HEK293 (cell line): ENCODE measurements around the gene PLS1.

ENCODE experiments used
- CTCF ChIA-PET: fragments of 350-600 bp; formaldehyde crosslinking; extraction: SDS; loops from one replicate; lab custom pipeline; 2021; ENCODE audit warnings: antibody characterized with exemption; lab: Yijun Ruan, JAX
- POLR2A ChIA-PET: fragments of 300-600 bp; formaldehyde crosslinking; extraction: SDS; loops from one replicate; lab custom pipeline; 2020; ENCODE audit warnings: antibody characterized with exemption, inconsistent platforms; lab: Yijun Ruan, JAX
- H3K27ac ChIP-seq: fragments of 200-500 bp; sonication (Bioruptor generic); 2 replicates; pipeline ENCODE4 v1.5.1; 2014; ENCODE audit warnings: low read depth, low read length, control low read depth, inconsistent platforms; ENCODE audit errors: extremely low read depth
- H3K36me3 ChIP-seq, 2 experiments: fragments of 200-500 bp in 1 of 2; sonication (Bioruptor generic) in 1 of 2; 1 replicate in 1 of 2; 2 replicates in 1 of 2; pipeline ENCODE4 v1.5.1; 2014 to 2017; ENCODE audit warnings: inconsistent platforms in 2 of 2, low read length in 2 of 2; ENCODE audit not compliant: control insufficient read depth in 2 of 2, insufficient read depth in 1 of 2
- H3K4me1 ChIP-seq: fragments of 200-500 bp; sonication (Bioruptor generic); 2 replicates; pipeline ENCODE4 v1.5.1; 2014; ENCODE audit warnings: mild to moderate bottlenecking, low read length, inconsistent platforms; ENCODE audit not compliant: control insufficient read depth, insufficient read depth
- H3K4me3 ChIP-seq: 2 replicates; pipeline ENCODE4 v1.5.1; 2011; ENCODE audit warnings: low read depth, mild to moderate bottlenecking, control low read depth, low read length, moderate library complexity
- H3K9me3 ChIP-seq: fragments of 200-500 bp; sonication (Bioruptor generic); 2 replicates; pipeline ENCODE4 v1.5.1; 2014; ENCODE audit warnings: low read depth, low read length, inconsistent platforms; ENCODE audit not compliant: control insufficient read depth, insufficient read depth
- ATF2 ChIP-seq: fragments of 450-650 bp; formaldehyde crosslinking; IDR thresholded peaks from 2 replicates; pipeline ENCODE4 v1.5.1; 2016; ENCODE audit warnings: missing biosample characterization, missing genetic modification characterization, low read depth
- OSR2 ChIP-seq: fragments of 450-650 bp; formaldehyde crosslinking; IDR thresholded peaks from 2 replicates; pipeline ENCODE4 v1.5.1; 2016; ENCODE audit warnings: missing biosample characterization, missing genetic modification characterization
- PBX3 ChIP-seq: sonication (generic); formaldehyde crosslinking; IDR thresholded peaks from 2 replicates; pipeline ENCODE4 v1.8.1; 2022; ENCODE audit warnings: mild to moderate bottlenecking, moderate library complexity, missing genetic modification reagents
- SP2 ChIP-seq: fragments of 450-650 bp; formaldehyde crosslinking; IDR thresholded peaks from 2 replicates; pipeline ENCODE4 v1.5.1; 2016; ENCODE audit warnings: missing biosample characterization, missing genetic modification characterization
- YY1 ChIP-seq: fragments of 450-650 bp; formaldehyde crosslinking; IDR thresholded peaks from 2 replicates; pipeline ENCODE4 v1.5.1; 2018; ENCODE audit warnings: missing biosample characterization, missing genetic modification characterization
- ZBTB20 ChIP-seq: fragments of 450-650 bp; formaldehyde crosslinking; IDR thresholded peaks from 2 replicates; pipeline ENCODE4 v1.5.1; 2016; ENCODE audit warnings: missing biosample characterization, missing genetic modification characterization
- ZBTB44 ChIP-seq: fragments of 450-650 bp; IDR thresholded peaks from 2 replicates; pipeline ENCODE4 v1.5.1; 2018; ENCODE audit warnings: missing biosample characterization, mild to moderate bottlenecking, missing genetic modification characterization
- ZEB2 ChIP-seq: fragments of 450-650 bp; formaldehyde crosslinking; IDR thresholded peaks from 2 replicates; pipeline ENCODE4 v1.5.1; 2016; ENCODE audit warnings: missing biosample characterization, missing genetic modification characterization
- ZIC2 ChIP-seq: fragments of 450-650 bp; formaldehyde crosslinking; IDR thresholded peaks from 2 replicates; pipeline ENCODE4 v1.5.1; 2016; ENCODE audit warnings: missing biosample characterization, missing genetic modification characterization
- ZNF174 ChIP-seq: fragments of 450-650 bp; formaldehyde crosslinking; IDR thresholded peaks from 2 replicates; pipeline ENCODE4 v1.5.0; 2017; ENCODE audit warnings: missing biosample characterization, mild to moderate bottlenecking, missing genetic modification characterization
- ZNF19 ChIP-seq: fragments of 450-650 bp; formaldehyde crosslinking; IDR thresholded peaks from 2 replicates; pipeline ENCODE4; 2016; ENCODE audit warnings: missing biosample characterization, missing genetic modification characterization, low read depth
- ZNF24 ChIP-seq: fragments of 450-650 bp; formaldehyde crosslinking; IDR thresholded peaks from 2 replicates; pipeline ENCODE4 v1.5.1; 2016; ENCODE audit warnings: missing biosample characterization, missing genetic modification characterization
- ZNF350 ChIP-seq: fragments of 450-650 bp; formaldehyde crosslinking; IDR thresholded peaks from 2 replicates; pipeline ENCODE4 v1.5.0; 2017; ENCODE audit warnings: missing biosample characterization, mild to moderate bottlenecking, missing genetic modification characterization
- ZNF404 ChIP-seq: fragments of 450-650 bp; formaldehyde crosslinking; IDR thresholded peaks from 2 replicates; pipeline ENCODE4 v1.5.1; 2017; ENCODE audit warnings: missing biosample characterization, missing genetic modification characterization
- ZNF488 ChIP-seq: fragments of 450-650 bp; formaldehyde crosslinking; IDR thresholded peaks from 2 replicates; pipeline ENCODE4 v1.5.1; 2016; ENCODE audit warnings: missing biosample characterization, missing genetic modification characterization
- ZNF501 ChIP-seq: fragments of 450-650 bp; formaldehyde crosslinking; IDR thresholded peaks from 2 replicates; pipeline ENCODE4 v1.5.1; 2016; ENCODE audit warnings: missing biosample characterization, missing genetic modification characterization
- ZNF560 ChIP-seq: fragments of 450-650 bp; formaldehyde crosslinking; IDR thresholded peaks from 2 replicates; pipeline ENCODE4 v1.5.1; 2017; ENCODE audit warnings: missing biosample characterization, missing genetic modification characterization, borderline replicate concordance
- ZNF624 ChIP-seq: fragments of 450-650 bp; formaldehyde crosslinking; IDR thresholded peaks from 2 replicates; pipeline ENCODE4 v1.5.1; 2017; ENCODE audit warnings: missing biosample characterization, missing genetic modification characterization
- ZNF791 ChIP-seq: fragments of 450-650 bp; formaldehyde crosslinking; IDR thresholded peaks from 2 replicates; pipeline ENCODE4 v1.5.1; 2016; ENCODE audit warnings: missing biosample characterization, missing genetic modification characterization
- TF ChIP-seq, protein P1 (sequence below): fragments of 450-650 bp; formaldehyde crosslinking; IDR thresholded peaks from 2 replicates; pipeline ENCODE4 v1.5.1; 2016; ENCODE audit warnings: missing biosample characterization, missing genetic modification characterization, borderline replicate concordance
- TF ChIP-seq, protein P2 (sequence below): fragments of 450-650 bp; formaldehyde crosslinking; IDR thresholded peaks from 2 replicates; pipeline ENCODE4; 2016; ENCODE audit warnings: missing biosample characterization, missing genetic modification characterization
- TF ChIP-seq, protein P3 (sequence below): fragments of 450-650 bp; formaldehyde crosslinking; IDR thresholded peaks from 2 replicates; pipeline ENCODE4 v1.5.1; 2017; ENCODE audit warnings: missing biosample characterization, missing genetic modification characterization
- TF ChIP-seq, protein P4 (sequence below): fragments of 450-650 bp; formaldehyde crosslinking; IDR thresholded peaks from 2 replicates; pipeline ENCODE4 v1.5.1; 2016; ENCODE audit warnings: missing biosample characterization, missing genetic modification characterization

The PLS1 gene

DNA sequence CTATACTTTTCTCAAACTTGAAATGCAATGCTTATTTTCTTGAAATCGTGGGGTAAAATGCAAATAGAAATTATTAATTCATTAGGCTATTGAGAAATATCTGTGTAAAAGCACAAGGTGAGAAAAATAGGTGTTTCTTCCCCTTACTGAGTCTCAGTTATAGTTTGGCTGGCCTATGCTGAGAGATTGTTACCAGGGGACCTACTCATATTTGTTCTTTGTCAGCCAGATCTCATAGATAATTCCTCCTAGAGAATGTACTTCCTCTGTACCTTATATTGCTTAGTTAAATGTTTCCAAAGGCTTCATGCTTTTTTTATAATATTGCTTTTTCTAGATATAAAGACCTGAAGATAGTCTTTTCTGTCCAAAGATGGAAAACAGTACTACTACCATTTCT, 67.7 kb downstream of the PLS1 start (continued):
- no peak for TF ChIP-seq ZBTB44 (tag by site-specific recombination)
- TF ChIP-seq ZNF624 (tag by site-specific recombination) = no peak
- no peak for TF ChIP-seq ZNF501 (tag by site-specific recombination)
- TF ChIP-seq, protein P1, sequence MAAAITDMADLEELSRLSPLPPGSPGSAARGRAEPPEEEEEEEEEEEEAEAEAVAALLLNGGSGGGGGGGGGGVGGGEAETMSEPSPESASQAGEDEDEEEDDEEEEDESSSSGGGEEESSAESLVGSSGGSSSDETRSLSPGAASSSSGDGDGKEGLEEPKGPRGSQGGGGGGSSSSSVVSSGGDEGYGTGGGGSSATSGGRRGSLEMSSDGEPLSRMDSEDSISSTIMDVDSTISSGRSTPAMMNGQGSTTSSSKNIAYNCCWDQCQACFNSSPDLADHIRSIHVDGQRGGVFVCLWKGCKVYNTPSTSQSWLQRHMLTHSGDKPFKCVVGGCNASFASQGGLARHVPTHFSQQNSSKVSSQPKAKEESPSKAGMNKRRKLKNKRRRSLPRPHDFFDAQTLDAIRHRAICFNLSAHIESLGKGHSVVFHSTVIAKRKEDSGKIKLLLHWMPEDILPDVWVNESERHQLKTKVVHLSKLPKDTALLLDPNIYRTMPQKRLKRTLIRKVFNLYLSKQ (tag by site-specific recombination) = no peak
- no peak for TF ChIP-seq SP2 (tag by site-specific recombination)
- no peak for TF ChIP-seq OSR2 (tag by site-specific recombination)

- CTCF ChIA-PET = no interaction called here
- Histone ChIP-seq H3K4me1 (no peaks in the 10 kb centered on the region), H3K27ac (no peak overlapping the region), H3K36me3 (peaks cover 0 to 2% of the 10 kb centered on the region in 2 experiments; a peak in 1 of 3 replicates), H3K9me3 (no peaks in the 10 kb centered on the region), H3K4me3 (no peak overlapping the region)
- TF ChIP-seq ZBTB20 (tag by site-specific recombination) (no peak), ZNF24 (tag by site-specific recombination) (no peak), ZNF350 (tag by site-specific recombination) (no peak), ATF2 (tag by site-specific recombination) (no peak), ZNF560 (tag by site-specific recombination) (no peak), ZIC2 (tag by site-specific recombination) (no peak), PBX3 (no peak), ZNF174 (no peak), ZNF404 (tag by site-specific recombination) (no peak), YY1 (no peak), ZNF488 (tag by site-specific recombination) (no peak), ZNF791 (no peak), ZEB2 (tag by site-specific recombination) (no peak), ZNF19 (tag by site-specific recombination) (no peak)
- TF ChIP-seq, protein P2, sequence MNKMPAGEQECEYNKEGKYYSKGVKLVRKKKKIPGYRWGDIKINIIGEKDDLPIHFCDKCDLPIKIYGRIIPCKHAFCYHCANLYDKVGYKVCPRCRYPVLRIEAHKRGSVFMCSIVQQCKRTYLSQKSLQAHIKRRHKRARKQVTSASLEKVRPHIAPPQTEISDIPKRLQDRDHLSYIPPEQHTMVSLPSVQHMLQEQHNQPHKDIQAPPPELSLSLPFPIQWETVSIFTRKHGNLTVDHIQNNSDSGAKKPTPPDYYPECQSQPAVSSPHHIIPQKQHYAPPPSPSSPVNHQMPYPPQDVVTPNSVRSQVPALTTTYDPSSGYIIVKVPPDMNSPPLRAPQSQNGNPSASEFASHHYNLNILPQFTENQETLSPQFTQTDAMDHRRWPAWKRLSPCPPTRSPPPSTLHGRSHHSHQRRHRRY (tag by site-specific recombination) = no peak
- TF ChIP-seq, protein P3, sequence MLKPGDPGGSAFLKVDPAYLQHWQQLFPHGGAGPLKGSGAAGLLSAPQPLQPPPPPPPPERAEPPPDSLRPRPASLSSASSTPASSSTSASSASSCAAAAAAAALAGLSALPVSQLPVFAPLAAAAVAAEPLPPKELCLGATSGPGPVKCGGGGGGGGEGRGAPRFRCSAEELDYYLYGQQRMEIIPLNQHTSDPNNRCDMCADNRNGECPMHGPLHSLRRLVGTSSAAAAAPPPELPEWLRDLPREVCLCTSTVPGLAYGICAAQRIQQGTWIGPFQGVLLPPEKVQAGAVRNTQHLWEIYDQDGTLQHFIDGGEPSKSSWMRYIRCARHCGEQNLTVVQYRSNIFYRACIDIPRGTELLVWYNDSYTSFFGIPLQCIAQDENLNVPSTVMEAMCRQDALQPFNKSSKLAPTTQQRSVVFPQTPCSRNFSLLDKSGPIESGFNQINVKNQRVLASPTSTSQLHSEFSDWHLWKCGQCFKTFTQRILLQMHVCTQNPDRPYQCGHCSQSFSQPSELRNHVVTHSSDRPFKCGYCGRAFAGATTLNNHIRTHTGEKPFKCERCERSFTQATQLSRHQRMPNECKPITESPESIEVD (tag by site-specific recombination) = no peak
- TF ChIP-seq, protein P4, sequence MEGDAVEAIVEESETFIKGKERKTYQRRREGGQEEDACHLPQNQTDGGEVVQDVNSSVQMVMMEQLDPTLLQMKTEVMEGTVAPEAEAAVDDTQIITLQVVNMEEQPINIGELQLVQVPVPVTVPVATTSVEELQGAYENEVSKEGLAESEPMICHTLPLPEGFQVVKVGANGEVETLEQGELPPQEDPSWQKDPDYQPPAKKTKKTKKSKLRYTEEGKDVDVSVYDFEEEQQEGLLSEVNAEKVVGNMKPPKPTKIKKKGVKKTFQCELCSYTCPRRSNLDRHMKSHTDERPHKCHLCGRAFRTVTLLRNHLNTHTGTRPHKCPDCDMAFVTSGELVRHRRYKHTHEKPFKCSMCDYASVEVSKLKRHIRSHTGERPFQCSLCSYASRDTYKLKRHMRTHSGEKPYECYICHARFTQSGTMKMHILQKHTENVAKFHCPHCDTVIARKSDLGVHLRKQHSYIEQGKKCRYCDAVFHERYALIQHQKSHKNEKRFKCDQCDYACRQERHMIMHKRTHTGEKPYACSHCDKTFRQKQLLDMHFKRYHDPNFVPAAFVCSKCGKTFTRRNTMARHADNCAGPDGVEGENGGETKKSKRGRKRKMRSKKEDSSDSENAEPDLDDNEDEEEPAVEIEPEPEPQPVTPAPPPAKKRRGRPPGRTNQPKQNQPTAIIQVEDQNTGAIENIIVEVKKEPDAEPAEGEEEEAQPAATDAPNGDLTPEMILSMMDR (tag by site-specific recombination) = no peak
- POLR2A ChIA-PET = no interaction called here
Measured at GRCh38 chr3:142664311-142664710, 68.1 kb downstream of the PLS1 start.
